Neural crest cell (in vitro differentiated cells): Measurements from ENCODE around the gene ACVR1B. TPM values are rescaled to one million over a fixed set of nuclear protein-coding genes. Genes with fewer than 3 reads are reported as not detected.
A peak's percentile ranks its signal among the peaks of the same experiment; 100 is the strongest.

Experiments
- DNase-seq: peaks from one replicate; pipeline ENCODE4 v3.0.0; 2021; ENCODE audit warnings: low read depth, mixed read lengths, low spot score
- H3K27ac Mint-ChIP-seq: one replicate; pipeline ENCODE4 v1.8.0; 2021; ENCODE audit warnings: mild to moderate bottlenecking, mixed read lengths; ENCODE audit not compliant: unreplicated experiment
- H3K27me3 Mint-ChIP-seq: 2 replicates; pipeline ENCODE4 v1.8.0; 2021; ENCODE audit warnings: low read depth, mild to moderate bottlenecking, mixed read lengths
- H3K36me3 Mint-ChIP-seq: 2 replicates; pipeline ENCODE4 v1.8.0; 2021; ENCODE audit warnings: low read depth, mild to moderate bottlenecking, mixed read lengths
- H3K4me1 Mint-ChIP-seq: 2 replicates; pipeline ENCODE4 v1.8.0; 2021; ENCODE audit warnings: mixed read lengths
- H3K4me3 Mint-ChIP-seq: one replicate; pipeline ENCODE4 v1.8.0; 2021; ENCODE audit warnings: mild to moderate bottlenecking, mixed read lengths
- H3K9me3 Mint-ChIP-seq: 2 replicates; pipeline ENCODE4 v1.8.0; 2021; ENCODE audit warnings: mixed read lengths
- total RNA-seq: library from RNA; stranded (reverse); gene quantifications from 2 replicates; pipeline ENCODE4 v1.2.1, GENCODE V29; 2021
- TF ChIP-seq, protein P1 (sequence below): fragments of 200-600 bp; sonication (generic); conservative IDR thresholded peaks from 2 replicates; pipeline ENCODE4 v1.5.0; 2021; ENCODE audit warnings: antibody characterized with exemption, mild to moderate bottlenecking

The ACVR1B gene
- total RNA-seq, 1 donor from 2014 or later, result 34.3 TPM

DNA sequence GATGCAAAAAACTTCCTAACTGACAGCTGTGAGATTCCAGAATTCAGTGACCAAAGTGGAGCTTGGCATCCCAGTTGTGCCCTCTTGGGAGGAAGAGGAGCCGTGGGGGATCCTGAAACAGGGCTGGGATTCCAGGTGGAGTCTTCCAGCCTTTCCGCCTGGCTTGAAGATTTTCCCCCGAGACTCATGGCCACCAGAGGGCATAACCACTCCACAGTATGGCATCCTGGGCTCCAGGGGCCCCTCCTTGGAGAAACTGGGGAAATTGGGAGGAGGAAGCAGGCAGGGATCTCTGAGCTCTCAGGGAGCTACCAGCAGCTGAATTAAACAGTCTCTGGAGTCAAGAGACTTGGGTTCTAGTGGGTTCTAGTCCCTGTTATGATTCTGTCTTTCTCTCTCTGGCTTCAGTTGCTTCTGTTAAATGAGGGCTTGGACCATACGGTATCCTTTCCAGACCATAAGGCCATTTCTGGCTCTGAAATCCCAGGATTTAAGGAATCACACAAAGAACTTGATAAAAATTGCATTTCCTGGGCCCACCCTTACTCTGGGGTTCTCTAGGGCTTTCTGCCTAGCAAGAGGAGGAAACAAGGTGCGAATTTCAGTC lies 52.6 kb downstream of the ACVR1B start:
- Mint-ChIP-seq H3K36me3 (peaks cover 4% of the 10 kb centered on the region), H3K4me3 (peak overlapping the region; percentile 25), H3K27me3 (peaks cover 45% of the 10 kb centered on the region), H3K27ac (no peak overlapping the region), H3K4me1 (peaks cover 40% of the 10 kb centered on the region), H3K9me3 (no peaks in the 10 kb centered on the region)
- peak; percentile 42 for DNase-seq
- TF ChIP-seq, protein P1, sequence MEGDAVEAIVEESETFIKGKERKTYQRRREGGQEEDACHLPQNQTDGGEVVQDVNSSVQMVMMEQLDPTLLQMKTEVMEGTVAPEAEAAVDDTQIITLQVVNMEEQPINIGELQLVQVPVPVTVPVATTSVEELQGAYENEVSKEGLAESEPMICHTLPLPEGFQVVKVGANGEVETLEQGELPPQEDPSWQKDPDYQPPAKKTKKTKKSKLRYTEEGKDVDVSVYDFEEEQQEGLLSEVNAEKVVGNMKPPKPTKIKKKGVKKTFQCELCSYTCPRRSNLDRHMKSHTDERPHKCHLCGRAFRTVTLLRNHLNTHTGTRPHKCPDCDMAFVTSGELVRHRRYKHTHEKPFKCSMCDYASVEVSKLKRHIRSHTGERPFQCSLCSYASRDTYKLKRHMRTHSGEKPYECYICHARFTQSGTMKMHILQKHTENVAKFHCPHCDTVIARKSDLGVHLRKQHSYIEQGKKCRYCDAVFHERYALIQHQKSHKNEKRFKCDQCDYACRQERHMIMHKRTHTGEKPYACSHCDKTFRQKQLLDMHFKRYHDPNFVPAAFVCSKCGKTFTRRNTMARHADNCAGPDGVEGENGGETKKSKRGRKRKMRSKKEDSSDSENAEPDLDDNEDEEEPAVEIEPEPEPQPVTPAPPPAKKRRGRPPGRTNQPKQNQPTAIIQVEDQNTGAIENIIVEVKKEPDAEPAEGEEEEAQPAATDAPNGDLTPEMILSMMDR, result peak; percentile 67

DNA sequence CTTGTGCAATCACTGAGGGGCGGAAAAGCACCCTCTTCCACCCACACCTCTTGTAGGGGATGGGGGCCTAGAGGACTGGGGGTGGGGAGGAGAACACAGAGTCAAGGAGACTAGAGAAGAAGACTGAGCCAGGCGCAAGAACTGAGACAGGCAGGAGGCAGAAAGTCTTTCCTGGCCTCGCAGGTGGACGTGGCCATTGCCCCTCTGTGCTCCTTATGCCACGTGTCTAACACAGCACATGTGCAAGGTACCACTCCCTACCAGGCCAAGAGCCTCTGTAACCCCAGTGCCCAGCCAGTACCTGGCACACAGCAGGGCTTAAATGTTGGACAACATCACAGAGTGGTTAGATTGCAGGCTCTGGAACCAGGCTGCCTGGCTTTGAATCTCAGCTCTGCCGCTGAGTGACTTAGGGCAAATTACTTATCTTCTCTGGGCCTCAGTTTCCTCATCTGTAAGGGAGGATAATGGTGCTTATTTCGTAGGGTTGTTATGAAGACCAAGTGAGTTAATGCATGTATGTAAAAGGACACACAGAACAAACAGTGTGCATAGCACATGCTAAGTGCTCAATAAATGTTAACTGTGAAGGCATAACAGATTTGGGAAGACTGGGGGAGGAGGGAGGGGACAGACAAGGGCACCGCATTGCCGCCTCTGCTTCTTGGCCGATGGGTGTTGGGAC lies 53.9 kb downstream of the ACVR1B start:
- H3K4me3 Mint-ChIP-seq, result peak overlapping the region; percentile 95
- no peak for DNase-seq
- no peaks in the 10 kb centered on the region for H3K9me3 Mint-ChIP-seq
- H3K36me3 Mint-ChIP-seq, result no peaks in the 10 kb centered on the region
- TF ChIP-seq, protein P1, result no peak
- H3K27me3 Mint-ChIP-seq, result peaks cover 48% of the 10 kb centered on the region
- H3K4me1 Mint-ChIP-seq, result peaks cover 47% of the 10 kb centered on the region
- H3K27ac Mint-ChIP-seq, result no peak overlapping the region

DNA sequence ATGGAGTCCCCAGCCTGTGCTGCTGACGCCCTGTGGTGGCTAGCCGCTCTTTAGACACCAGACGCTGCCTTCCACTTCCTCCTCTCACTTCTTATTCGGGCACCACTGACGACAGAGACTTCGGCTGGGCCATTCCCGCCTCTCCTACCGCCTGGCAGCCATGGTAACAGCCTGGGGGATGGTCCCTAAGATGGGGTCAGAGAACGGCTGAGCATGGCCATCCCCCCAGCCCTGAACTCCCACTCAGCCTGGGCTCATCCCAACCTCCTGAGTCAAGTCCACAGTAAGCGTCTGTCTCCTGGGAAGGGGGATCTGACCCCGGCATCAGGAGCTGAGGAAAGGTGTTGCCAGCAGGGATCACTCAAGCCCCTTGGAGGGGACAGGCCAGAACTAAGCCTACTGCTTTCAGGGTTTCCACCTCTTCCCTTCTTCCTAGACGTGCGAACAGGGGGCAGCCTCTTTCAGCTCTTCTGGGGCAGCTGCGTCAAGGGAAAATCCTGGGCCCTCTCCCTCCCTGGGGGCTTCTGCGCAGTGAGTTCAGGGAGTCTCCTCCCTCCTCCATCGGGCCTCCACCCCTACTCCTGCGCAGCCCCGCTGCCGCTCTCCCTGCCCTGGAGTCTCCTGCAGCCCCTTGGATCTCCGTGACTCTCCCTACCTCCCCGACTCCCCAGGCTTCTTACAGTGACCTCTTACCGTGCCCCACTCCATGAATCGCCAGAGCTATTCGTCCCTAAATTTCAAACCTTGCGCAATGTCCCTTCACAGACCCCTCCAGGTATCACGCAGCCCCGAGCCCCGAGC lies 54.6 kb downstream of the ACVR1B start:
- TF ChIP-seq, protein P1, result no peak
- peaks cover 3% of the 10 kb centered on the region for H3K36me3 Mint-ChIP-seq
- H3K27me3 Mint-ChIP-seq, result peaks cover 48% of the 10 kb centered on the region
- peak overlapping the region; percentile 95 for H3K4me3 Mint-ChIP-seq
- H3K9me3 Mint-ChIP-seq, result no peaks in the 10 kb centered on the region
- H3K27ac Mint-ChIP-seq, result peak overlapping the region; percentile 68
- peaks cover 55% of the 10 kb centered on the region for H3K4me1 Mint-ChIP-seq
- DNase-seq, result peak; percentile 42

DNA sequence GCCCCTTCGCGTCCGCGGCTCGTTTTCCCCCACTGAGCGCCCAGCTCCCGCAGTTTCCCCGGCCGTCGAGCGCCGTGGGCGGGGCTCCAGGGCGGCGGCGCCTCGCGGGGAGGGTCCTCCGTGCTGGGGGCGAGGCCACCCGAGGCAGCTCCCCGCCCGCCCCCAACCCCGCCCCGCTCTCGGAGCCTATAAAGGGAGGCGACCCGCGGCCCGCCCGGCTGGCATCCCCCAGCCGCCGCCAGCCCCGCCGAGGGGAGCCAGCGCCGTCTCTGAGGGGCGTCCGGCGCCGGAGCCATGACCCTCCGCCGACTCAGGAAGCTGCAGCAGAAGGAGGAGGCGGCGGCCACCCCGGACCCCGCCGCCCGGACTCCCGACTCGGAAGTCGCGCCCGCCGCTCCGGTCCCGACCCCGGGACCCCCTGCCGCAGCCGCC lies 55.2 kb downstream of the ACVR1B start, which contains the start of gene TAMALIN:
Gene TAMALIN, plus strand, starts transcription at position 221 of the 432 bp plus-strand sequence. Its CDS starts 74 bp downstream, at position 295.
- peak within 1 kb of the TSS; percentile 95 for H3K4me3 Mint-ChIP-seq
- DNase-seq, result peak; percentile 64
- H3K36me3 Mint-ChIP-seq, result peaks cover 4% of the 10 kb centered on the region
- peaks cover 48% of the 10 kb centered on the region for H3K27me3 Mint-ChIP-seq
- no peaks in the 10 kb centered on the region for H3K9me3 Mint-ChIP-seq
- TF ChIP-seq, protein P1, result no peak
- H3K27ac Mint-ChIP-seq, result peak within 1 kb of the TSS; percentile 75
- H3K4me1 Mint-ChIP-seq, result peaks cover 57% of the 10 kb centered on the region

DNA sequence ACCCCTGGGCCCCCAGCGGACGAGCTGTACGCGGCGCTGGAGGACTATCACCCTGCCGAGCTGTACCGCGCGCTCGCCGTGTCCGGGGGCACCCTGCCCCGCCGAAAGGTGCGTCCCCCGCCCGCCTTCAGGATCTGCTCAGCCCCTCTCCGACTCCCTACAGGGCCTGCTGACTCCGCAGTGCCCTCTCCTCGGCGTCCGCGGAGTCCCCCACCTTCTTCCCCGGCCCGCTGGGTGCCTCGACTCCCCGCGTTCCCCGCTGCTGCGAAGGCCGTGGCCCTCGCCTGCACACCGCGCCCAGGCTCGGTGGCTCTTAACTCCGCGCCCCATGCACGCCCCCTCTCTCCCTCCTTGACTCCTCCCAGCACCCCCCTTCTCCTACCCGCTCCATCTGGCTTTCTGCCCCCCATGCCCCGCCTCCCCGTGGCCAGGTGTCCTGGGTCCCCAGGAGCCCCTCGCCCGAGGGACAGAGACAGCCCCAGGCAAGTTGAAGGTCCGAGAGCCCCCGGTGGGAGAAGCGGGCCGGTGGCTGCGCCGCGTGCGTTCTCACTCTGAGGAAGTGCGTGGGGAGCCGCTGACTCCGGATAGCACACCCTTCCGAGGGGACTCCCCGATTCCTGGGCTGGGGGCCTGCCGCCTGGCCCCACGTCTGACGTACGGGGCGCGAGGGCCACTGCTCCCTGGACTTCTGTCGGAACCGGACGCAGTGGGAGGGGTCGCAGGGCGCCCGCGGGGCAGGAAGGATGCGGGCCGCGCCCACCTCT lies 55.8 kb downstream of the ACVR1B start:
- peaks cover 57% of the 10 kb centered on the region for H3K4me1 Mint-ChIP-seq
- peaks cover 7% of the 10 kb centered on the region for H3K36me3 Mint-ChIP-seq
- peak overlapping the region; percentile 88 for H3K4me3 Mint-ChIP-seq
- TF ChIP-seq, protein P1, result no peak
- no peak overlapping the region for H3K27ac Mint-ChIP-seq
- no peaks in the 10 kb centered on the region for H3K9me3 Mint-ChIP-seq
- H3K27me3 Mint-ChIP-seq, result peaks cover 47% of the 10 kb centered on the region
- DNase-seq, result no peak
